ENCODE data around the gene DSCAM.

The DSCAM gene

DNA sequence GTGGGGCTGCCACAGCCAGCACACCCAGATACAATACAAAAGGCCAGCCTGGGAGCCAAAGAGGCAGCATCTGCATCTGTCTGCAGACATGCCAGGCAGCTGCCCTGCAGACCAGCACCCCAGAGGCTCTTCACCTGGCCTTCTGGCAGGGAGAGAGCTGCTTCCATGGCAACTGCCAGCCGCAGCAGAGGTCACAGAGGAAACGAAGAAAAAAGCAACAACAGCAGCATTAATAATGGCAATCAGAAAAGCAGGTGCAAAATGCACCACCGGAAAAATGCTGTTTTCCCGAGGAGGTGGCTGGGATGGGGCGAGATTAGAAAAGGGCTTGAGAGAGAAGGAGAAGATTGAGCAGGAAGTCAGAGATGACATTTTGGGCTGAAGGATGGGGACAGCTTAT, 670.2 kb downstream of the DSCAM start:
- H3K9me3 ChIP-seq (ENCODE audit: insufficient read depth, low read length) = peaks cover 10% of the 10 kb centered on the region
- no peak overlapping the region for H2AFZ ChIP-seq (ENCODE audit: low read depth, low read length, severe bottlenecking)
- no peaks in the 10 kb centered on the region for H3F3A ChIP-seq (ENCODE audit: insufficient read depth)
- H3K79me2 ChIP-seq (ENCODE audit: insufficient read depth, low read length) = no peaks in the 10 kb centered on the region
- H3K9me2 ChIP-seq (replicated peaks; ENCODE audit: insufficient read depth, low read length) = no peaks in the 10 kb centered on the region
- no peaks in the 10 kb centered on the region for H3K36me3 ChIP-seq (ENCODE audit: low read length)
- TF ChIP-seq EZH2phosphoT487 (conservative IDR thresholded peaks at IDR 0.05; ENCODE audit: low read length) = no peak
- TF ChIP-seq, protein P1, sequence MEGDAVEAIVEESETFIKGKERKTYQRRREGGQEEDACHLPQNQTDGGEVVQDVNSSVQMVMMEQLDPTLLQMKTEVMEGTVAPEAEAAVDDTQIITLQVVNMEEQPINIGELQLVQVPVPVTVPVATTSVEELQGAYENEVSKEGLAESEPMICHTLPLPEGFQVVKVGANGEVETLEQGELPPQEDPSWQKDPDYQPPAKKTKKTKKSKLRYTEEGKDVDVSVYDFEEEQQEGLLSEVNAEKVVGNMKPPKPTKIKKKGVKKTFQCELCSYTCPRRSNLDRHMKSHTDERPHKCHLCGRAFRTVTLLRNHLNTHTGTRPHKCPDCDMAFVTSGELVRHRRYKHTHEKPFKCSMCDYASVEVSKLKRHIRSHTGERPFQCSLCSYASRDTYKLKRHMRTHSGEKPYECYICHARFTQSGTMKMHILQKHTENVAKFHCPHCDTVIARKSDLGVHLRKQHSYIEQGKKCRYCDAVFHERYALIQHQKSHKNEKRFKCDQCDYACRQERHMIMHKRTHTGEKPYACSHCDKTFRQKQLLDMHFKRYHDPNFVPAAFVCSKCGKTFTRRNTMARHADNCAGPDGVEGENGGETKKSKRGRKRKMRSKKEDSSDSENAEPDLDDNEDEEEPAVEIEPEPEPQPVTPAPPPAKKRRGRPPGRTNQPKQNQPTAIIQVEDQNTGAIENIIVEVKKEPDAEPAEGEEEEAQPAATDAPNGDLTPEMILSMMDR (IDR thresholded peaks at IDR 0.05; ENCODE audit: insufficient read depth, low read length, poor library complexity, severe bottlenecking) = no peak
- no peak overlapping the region for H3K27ac ChIP-seq (ENCODE audit: low read depth, low read length)
- no peaks in the 10 kb centered on the region for H3K27me3 ChIP-seq (ENCODE audit: low read length)
- H4K20me1 ChIP-seq (ENCODE audit: low read depth, low read length) = no peaks in the 10 kb centered on the region
- no peak overlapping the region for H3K4me2 ChIP-seq (ENCODE audit: low read depth, low read length, poor library complexity, severe bottlenecking)
- H3K9ac ChIP-seq (ENCODE audit: low read length) = no peak overlapping the region
- H3K4me3 ChIP-seq (ENCODE audit: insufficient read depth, low read length, poor library complexity, severe bottlenecking) = no peak overlapping the region

- H4K20me1 ChIP-seq (ENCODE audit: low read depth, low read length) = no peaks in the 10 kb centered on the region
- H3K9ac ChIP-seq (ENCODE audit: low read length) = no peak overlapping the region
- H3K9me3 ChIP-seq (ENCODE audit: insufficient read depth, low read length) = no peaks in the 10 kb centered on the region
- no peaks in the 10 kb centered on the region for H3K36me3 ChIP-seq (ENCODE audit: low read length)
- no peak overlapping the region for H2AFZ ChIP-seq (ENCODE audit: low read depth, low read length, severe bottlenecking)
- H3K4me2 ChIP-seq (ENCODE audit: low read depth, low read length, poor library complexity, severe bottlenecking) = no peak overlapping the region
- H3K27me3 ChIP-seq (ENCODE audit: low read length) = no peaks in the 10 kb centered on the region
- no peak for TF ChIP-seq EZH2phosphoT487 (conservative IDR thresholded peaks at IDR 0.05; ENCODE audit: low read length)
- TF ChIP-seq, protein P1 (IDR thresholded peaks at IDR 0.05; ENCODE audit: insufficient read depth, low read length, poor library complexity, severe bottlenecking) = no peak
- H3K9me2 ChIP-seq (replicated peaks; ENCODE audit: insufficient read depth, low read length) = no peaks in the 10 kb centered on the region
- H3F3A ChIP-seq (ENCODE audit: insufficient read depth) = no peaks in the 10 kb centered on the region
- H3K27ac ChIP-seq (ENCODE audit: low read depth, low read length) = no peak overlapping the region
- no peaks in the 10 kb centered on the region for H3K79me2 ChIP-seq (ENCODE audit: insufficient read depth, low read length)
- no peak overlapping the region for H3K4me3 ChIP-seq (ENCODE audit: insufficient read depth, low read length, poor library complexity, severe bottlenecking)
Observed at GRCh38 chr21:40173816-40174215, 673.1 kb downstream of the DSCAM start.

- no peaks in the 10 kb centered on the region for H4K20me1 ChIP-seq (ENCODE audit: low read depth, low read length)
- no peaks in the 10 kb centered on the region for H3F3A ChIP-seq (ENCODE audit: insufficient read depth)
- TF ChIP-seq EZH2phosphoT487 (conservative IDR thresholded peaks at IDR 0.05; ENCODE audit: low read length) = no peak
- TF ChIP-seq, protein P1 (IDR thresholded peaks at IDR 0.05; ENCODE audit: insufficient read depth, low read length, poor library complexity, severe bottlenecking) = no peak
- H3K4me2 ChIP-seq (ENCODE audit: low read depth, low read length, poor library complexity, severe bottlenecking) = no peak overlapping the region
- no peak overlapping the region for H3K9ac ChIP-seq (ENCODE audit: low read length)
- no peaks in the 10 kb centered on the region for H3K27me3 ChIP-seq (ENCODE audit: low read length)
- H3K4me3 ChIP-seq (ENCODE audit: insufficient read depth, low read length, poor library complexity, severe bottlenecking) = no peak overlapping the region
- H2AFZ ChIP-seq (ENCODE audit: low read depth, low read length, severe bottlenecking) = no peak overlapping the region
- no peak overlapping the region for H3K27ac ChIP-seq (ENCODE audit: low read depth, low read length)
- H3K9me3 ChIP-seq (ENCODE audit: insufficient read depth, low read length) = no peaks in the 10 kb centered on the region
- H3K36me3 ChIP-seq (ENCODE audit: low read length) = no peaks in the 10 kb centered on the region
- no peaks in the 10 kb centered on the region for H3K9me2 ChIP-seq (replicated peaks; ENCODE audit: insufficient read depth, low read length)
- H3K79me2 ChIP-seq (ENCODE audit: insufficient read depth, low read length) = no peaks in the 10 kb centered on the region
Observed at GRCh38 chr21:40169971-40170370, 677.0 kb downstream of the DSCAM start.

Measured in SU-DHL-6 (cell line).